Small intestine (tissue), 7 donors: ENCODE measurements around the gene PCYT2. TPM values are rescaled to one million over a fixed set of nuclear protein-coding genes. Genes with fewer than 3 reads are reported as not detected.
"Not testable (repeated sequence)": the region's sequence is repeated elsewhere in the genome, so short reads cannot be mapped to it uniquely, and the experiment has no call there.

ENCODE experiments used
- DNase-seq, 2 donors: peaks; one replicate each; pipeline versions ENCODE4 v3.0.0 to v3.0.0-alpha.2; 2013
- FAIRE-seq: peaks from 2 replicates; lab custom pipeline; 2012; peaks lifted over from hg19 to GRCh38; lab: Jason Lieb, UNC
- H3K27ac ChIP-seq, 3 donors: one replicate each; pipeline ENCODE4 v1.5.1; 2013; ENCODE audit warnings: low read length in 2 of 3, mild to moderate bottlenecking in 2 of 3, control low read depth in 1 of 3, inconsistent platforms in 1 of 3, low read depth in 1 of 3, moderate library complexity in 1 of 3
- H3K27me3 ChIP-seq, 3 donors: one replicate each; pipeline ENCODE4 v1.6.1; 2013; ENCODE audit warnings: low read length in 3 of 3, inconsistent platforms in 1 of 3; ENCODE audit not compliant: control insufficient read depth in 3 of 3, insufficient read depth in 3 of 3
- H3K36me3 ChIP-seq, 3 donors: one replicate each; pipeline ENCODE4 v1.6.1; 2013; ENCODE audit warnings: low read length in 3 of 3, inconsistent platforms in 1 of 3, low read depth in 1 of 3, mild to moderate bottlenecking in 1 of 3, moderate library complexity in 1 of 3; ENCODE audit not compliant: control insufficient read depth in 3 of 3, insufficient read depth in 2 of 3
- H3K4me1 ChIP-seq, 3 donors: one replicate each; pipeline ENCODE4 v1.6.1; 2013; ENCODE audit warnings: low read length in 2 of 3, inconsistent platforms in 1 of 3, low read depth in 1 of 3, mild to moderate bottlenecking in 1 of 3, moderate library complexity in 1 of 3; ENCODE audit not compliant: control insufficient read depth in 3 of 3, insufficient read depth in 2 of 3
- H3K4me3 ChIP-seq, 3 donors: one replicate each; pipeline ENCODE4 v1.5.1; 2013; ENCODE audit warnings: low read length in 3 of 3, control low read depth in 1 of 3, inconsistent platforms in 1 of 3, low read depth in 1 of 3, mild to moderate bottlenecking in 1 of 3, moderate library complexity in 1 of 3
- H3K9me3 ChIP-seq, 2 donors: one replicate each; pipeline ENCODE4 v1.6.1; 2013; ENCODE audit warnings: low read depth in 1 of 2, low read length in 1 of 2; ENCODE audit not compliant: control insufficient read depth in 2 of 2, insufficient read depth in 1 of 2
- WGBS, 3 donors: extraction: QIAGEN DNeasy Blood & Tissue Kit; methylation state at CpG; one replicate each; pipeline ENCODE4 v1.1.7; 2013; 5-methylcytosine and 5-hydroxymethylcytosine counted together
- polyA plus RNA-seq, 4 donors: library from polyadenylated mRNA; stranded (reverse) in 3 of 4; unstranded in 1 of 4; fragments of 200-250 nt in 3 of 4; fragments of 120-200 nt in 1 of 4; gene quantifications; one replicate each; pipeline versions ENCODE4 v1.2.1 to v1.2.3, GENCODE V29; 2013
- donor health status: healthy with polysubstance abuse.
- donor health status: control.
- donor health status: control.
- donor health status: Bipolar disorder and iron deficiency.
- donor health status: healthy.

Gene PCYT2
- polyA plus RNA-seq, 4 donors: 32.6 to 303 (median 174) TPM

DNA sequence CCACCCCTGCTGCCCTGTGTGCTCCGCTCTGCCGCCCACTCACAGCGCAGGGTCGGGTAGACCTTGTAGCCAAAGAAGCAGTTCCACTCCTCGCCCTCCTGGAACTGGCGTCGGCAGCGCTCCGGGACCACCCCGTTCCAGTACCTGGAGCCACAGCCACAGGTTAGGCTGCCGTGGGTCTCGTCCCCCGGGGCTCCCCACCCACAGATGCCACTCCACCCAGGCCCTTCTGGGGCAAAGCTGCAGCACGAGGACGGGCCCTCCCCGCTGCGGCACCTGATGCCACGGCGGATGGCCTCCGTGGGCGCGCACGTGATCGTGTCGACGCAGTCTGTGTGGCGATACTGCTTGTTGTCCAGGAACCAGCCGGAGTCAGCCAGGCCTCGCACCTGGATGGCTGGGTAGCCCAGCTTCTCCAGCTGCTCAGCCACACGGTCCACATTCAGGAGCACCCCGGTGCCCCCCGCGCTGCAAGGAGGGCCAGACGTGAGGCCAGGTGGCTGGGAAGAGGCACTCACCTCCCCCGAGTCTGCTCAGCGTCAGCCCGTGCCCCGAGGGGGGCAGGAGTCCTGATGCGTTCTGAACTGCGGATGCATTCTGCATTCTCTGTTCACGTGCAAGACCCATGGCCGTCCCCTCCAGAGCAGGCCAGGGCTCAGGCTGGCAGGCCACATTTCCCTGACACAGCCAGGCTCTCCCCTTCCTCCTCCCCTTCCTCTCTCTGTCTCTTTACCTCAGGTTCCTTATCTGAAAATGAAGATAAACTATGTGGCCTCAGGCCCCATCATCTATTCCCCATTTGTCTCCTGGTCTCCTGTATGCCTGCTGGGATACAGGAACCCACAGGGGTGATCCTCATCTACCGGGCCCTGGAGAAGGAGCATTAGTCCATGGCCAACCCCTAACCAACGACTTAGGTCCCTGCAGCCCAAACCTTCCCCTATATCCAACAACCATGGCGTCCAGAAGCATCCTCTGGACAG lies 45.7 kb upstream of the PCYT2 start:
- FAIRE-seq: no peak
- DNase-seq: no peak
- peaks cover 9 to 34% (median 10%) of the 10 kb centered on the region in 3 donors for H3K27me3 ChIP-seq

DNA sequence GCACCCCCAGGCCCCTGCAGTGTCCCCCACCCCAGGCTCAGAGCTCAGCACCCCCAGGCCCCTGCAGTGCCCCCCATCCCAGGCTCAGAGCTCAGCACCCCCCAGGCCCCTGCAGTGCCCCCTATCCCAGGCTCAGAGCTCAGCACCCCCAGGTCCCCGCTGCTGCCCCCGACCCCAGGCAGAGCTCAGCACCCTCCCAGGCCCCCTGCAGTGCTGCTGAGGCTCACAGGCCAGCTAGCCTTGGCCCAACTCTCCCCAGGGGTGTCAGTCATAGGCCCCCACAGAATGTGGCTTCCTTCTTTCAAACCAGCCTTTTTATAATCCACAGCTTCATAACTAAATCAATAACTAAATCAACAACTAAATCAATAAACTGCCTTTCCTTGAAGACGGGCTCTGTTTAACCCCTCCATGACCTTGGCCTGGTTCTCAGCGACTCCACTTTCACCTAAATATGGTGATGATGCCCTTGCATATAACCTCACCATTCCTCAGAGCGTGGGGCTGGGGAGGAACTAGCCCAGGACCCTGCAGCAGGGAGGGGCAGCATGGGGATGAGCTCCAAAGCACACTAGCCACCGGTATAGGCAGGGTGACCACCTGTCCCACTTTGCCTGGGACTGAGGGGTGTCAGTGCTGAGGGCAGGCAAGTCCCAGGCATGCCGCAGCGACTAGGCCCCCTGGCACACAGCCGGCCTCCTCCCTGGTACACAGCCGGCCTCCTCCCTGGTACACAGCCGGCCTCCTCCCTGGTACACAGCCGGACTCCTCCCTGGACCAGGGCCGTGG lies 44.8 kb upstream of the PCYT2 start:
- H3K4me3 ChIP-seq: no peak overlapping the region
- peaks cover 6 to 32% (median 9%) of the 10 kb centered on the region in 3 donors for H3K27me3 ChIP-seq
- H3K36me3 ChIP-seq: peaks cover 0 to 4% (median 0%) of the 10 kb centered on the region in 3 donors
- FAIRE-seq (no peak), DNase-seq (no peak)
- H3K27ac ChIP-seq: no peak overlapping the region
- no peaks in the 10 kb centered on the region for H3K9me3 ChIP-seq
- WGBS, 3 donors: 81 to 86% (median 85%) methylated on average over 12 to 13 of the region's 13 CpGs
- H3K4me1 ChIP-seq: no peaks in the 10 kb centered on the region

More for the DNA sequence above, 45.7 kb upstream of the PCYT2 start:
- 85 to 92% (median 87%) methylated on average over 44 to 45 of the region's 45 CpGs for WGBS, 3 donors
- H3K36me3 ChIP-seq: peaks cover 0 to 4% (median 0%) of the 10 kb centered on the region in 3 donors
- no peak overlapping the region for H3K4me3 ChIP-seq
- no peaks in the 10 kb centered on the region for H3K9me3 ChIP-seq
- H3K27ac ChIP-seq: no peak overlapping the region
- peaks cover 0 to under 1% (median 0%) of the 10 kb centered on the region in 3 donors for H3K4me1 ChIP-seq

DNA sequence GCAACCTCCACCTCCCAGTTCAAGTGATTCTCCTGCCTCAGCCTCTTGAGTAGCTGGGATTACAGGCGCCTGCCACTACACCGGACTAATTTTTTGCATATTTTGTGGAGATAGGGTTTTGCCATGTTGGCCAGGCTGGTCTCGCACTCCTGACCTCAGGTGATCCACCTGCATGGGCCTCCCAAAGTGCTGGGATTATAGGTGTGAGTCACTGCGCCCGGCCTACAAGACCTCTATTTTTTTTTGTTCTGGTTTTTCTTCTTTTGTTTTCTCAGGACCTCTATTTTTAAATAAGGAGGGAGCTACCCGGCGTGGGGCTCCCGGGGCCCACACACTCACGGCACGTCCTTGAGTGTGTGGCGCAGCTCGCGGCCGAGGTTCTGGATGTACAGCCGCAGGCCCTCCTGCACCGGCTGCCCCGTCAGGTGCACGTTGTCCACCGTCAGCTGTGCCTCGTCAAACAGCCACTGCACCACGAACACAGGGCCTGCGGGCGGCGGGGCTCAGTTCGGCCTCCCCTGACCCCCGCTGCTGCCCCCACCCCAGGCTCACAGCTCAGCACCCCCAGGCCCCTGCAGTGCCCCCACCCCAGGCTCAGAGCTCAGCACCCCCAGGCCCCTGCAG lies 44.0 kb upstream of the PCYT2 start:
- Histone ChIP-seq H3K27me3 (peaks cover 2 to 27% (median 6%) of the 10 kb centered on the region in 3 donors), H3K36me3 (peaks cover 0 to 4% (median 0%) of the 10 kb centered on the region in 3 donors), H3K4me1 (no peaks in the 10 kb centered on the region), H3K9me3 (no peaks in the 10 kb centered on the region), H3K27ac (no peak overlapping the region), H3K4me3 (no peak overlapping the region)
- FAIRE-seq (no peak), DNase-seq (no peak)
- 90 to 95% (median 95%) methylated on average over 25 to 26 of the region's 26 CpGs for WGBS, 3 donors

DNA sequence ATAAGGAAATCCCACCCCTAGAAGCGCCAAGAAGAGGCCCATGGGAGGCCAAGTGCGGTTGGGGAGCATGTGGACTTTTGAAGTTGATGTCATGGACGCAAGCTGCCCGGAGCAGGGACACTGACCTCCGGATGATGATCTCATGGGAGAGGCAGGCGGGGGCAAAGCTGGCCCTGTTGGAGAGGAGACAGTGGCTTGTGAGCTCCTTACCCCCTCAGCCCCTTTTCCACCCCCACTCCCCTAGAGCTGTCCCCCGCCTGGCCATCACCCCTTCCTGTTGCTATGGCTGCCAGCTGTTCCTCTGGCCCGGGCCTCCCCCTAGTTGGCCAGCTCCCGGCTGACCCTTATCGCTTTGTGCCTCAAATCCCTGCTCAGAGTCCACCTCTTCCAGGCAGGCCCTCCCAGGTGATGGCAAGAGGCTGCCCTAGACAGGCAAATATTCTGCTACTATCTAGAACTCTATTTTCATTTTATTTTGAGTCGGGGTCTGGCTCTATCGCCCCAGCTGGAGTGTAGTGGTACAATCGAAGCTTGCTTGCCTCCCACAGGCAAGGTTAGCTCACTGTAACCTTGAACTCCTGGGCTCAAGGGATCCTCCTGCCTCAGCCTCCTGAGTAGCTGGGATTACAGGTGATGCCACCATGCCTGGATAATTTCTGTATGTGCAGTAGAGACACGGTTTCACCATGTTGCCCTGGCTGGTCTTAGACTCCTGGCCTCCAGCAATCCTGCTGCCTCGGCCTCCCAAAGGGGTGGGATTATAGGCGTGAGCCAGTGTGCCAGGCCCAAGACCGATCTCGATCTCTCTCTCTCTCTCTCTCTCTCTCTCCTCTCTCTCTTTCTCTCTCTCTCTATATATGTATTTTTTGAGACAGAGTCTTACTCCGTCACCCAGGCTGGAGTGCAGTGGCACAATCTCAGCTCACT lies 43.2 kb upstream of the PCYT2 start:
- WGBS, 3 donors: 84 to 87% (median 87%) methylated on average over 19 of the region's 19 CpGs
- no peak for FAIRE-seq
- H3K4me1 ChIP-seq: no peaks in the 10 kb centered on the region
- peaks cover 0 to 4% (median 0%) of the 10 kb centered on the region in 3 donors for H3K36me3 ChIP-seq
- peaks cover 2 to 24% (median 6%) of the 10 kb centered on the region in 3 donors for H3K27me3 ChIP-seq
- H3K4me3 ChIP-seq: no peak overlapping the region
- no peak for DNase-seq
- no peak overlapping the region for H3K27ac ChIP-seq
- no peaks in the 10 kb centered on the region for H3K9me3 ChIP-seq

DNA sequence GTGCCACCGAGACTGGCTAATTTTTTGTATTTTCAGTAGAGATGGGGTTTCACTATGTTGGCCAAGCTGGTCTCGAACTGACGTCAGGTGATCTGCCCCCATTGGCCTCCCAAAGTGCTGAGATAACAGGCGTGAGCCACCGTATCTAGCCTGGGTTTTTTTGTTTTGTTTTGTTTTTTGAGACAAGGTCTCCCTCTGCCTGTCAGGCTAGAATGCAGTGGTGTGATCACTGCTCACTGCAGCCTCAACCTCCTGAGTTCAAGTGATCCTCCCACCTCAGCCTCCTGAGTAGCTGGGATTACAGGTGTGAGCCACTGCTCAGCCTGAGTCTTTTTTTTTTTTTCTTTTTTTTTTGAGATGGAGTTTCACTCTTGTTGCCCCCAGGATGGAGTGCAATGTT lies 42.2 kb upstream of the PCYT2 start:
- peaks cover under 1 to 14% (median 2%) of the 10 kb centered on the region in 3 donors for H3K27me3 ChIP-seq
- not testable (repeated sequence) for H3K27ac ChIP-seq, H3K4me1 ChIP-seq, DNase-seq, H3K4me3 ChIP-seq, H3K36me3 ChIP-seq, H3K9me3 ChIP-seq, FAIRE-seq
- 61 to 77% (median 67%) methylated on average over 5 of the region's 5 CpGs for WGBS, 3 donors

DNA sequence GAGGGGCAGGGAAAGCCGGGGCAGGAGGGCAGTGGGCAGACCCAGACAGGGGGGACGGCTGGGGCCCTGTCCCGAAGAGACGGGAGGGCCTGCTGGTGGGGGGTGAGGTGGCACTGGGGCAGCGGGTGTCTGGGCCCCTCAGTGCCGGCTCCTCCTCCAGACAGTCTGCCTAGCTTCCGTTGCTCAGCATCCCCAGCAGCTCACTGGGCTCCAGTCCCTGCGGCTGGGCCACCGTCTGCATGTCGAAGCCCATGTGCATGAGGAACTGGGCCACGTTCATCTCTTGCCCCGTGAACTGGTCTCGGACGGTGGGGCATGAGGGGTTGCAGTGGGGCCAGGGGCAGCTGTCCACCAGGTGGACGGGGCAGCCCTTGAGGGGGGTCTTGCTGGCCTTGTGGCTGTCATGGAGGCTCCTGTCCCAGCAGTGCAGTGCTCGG lies 41.6 kb upstream of the PCYT2 start:
- Histone ChIP-seq H3K4me3 (no peak overlapping the region), H3K9me3 (no peaks in the 10 kb centered on the region), H3K36me3 (peaks cover 0 to 4% (median 0%) of the 10 kb centered on the region in 3 donors), H3K27ac (no peak overlapping the region), H3K27me3 (peaks cover 0 to 8% (median 2%) of the 10 kb centered on the region in 3 donors), H3K4me1 (no peaks in the 10 kb centered on the region)
- DNase-seq (no peak), FAIRE-seq (no peak)
- 74 to 88% (median 87%) methylated on average over 13 to 16 of the region's 16 CpGs for WGBS, 3 donors

DNA sequence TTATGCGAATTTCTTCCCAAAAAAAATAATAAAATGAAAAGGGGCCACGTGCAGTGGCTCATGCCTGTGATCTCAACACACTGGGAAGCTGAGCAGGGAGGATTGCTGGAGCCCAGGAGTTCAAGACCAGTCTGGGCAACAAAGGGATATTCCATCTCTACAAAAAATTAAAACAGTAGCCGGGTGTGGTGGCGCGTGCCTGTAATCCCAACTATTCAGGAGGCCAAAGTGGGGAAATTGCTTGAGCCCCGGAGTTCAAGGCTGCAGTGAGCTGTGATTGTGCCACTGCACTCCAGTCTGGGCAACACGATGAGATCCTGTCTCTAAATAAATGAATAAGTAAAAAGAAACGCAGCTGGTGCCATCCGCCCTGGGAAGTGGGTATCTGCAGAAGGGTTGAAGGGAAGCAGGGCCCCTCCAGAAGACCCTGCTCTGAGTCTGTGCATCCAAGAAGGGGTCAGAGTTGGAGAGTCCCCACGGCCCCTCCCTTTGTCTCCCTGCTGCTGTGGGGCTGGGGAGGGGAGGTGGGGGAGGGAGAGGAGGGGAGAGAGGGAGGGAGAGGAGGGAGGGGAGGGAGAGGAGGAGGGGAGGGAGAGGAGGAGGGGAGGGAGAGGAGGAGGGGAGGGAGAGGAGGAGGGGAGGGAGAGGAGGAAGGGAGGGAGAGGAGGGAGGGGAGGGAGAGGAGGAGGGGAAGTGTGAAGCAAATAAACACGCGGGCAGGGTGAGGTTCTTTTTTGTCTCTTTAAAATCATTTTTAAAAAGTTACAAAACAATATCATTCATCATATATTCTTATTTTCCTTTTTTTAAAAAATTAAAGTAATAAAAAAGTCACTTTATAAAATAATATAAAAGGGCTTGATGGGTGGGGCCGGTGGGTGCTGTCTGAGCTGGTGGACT lies 40.8 kb upstream of the PCYT2 start:
- WGBS, 3 donors: 53 to 58% (median 54%) methylated on average over 12 to 13 of the region's 13 CpGs

More for the DNA sequence above, 40.8 kb upstream of the PCYT2 start:
- no peak for FAIRE-seq
- H3K9me3 ChIP-seq: no peaks in the 10 kb centered on the region
- H3K4me1 ChIP-seq: no peaks in the 10 kb centered on the region
- peaks cover 0 to 2% (median 0%) of the 10 kb centered on the region in 3 donors for H3K27me3 ChIP-seq
- peaks cover 0 to 4% (median 0%) of the 10 kb centered on the region in 3 donors for H3K36me3 ChIP-seq
- H3K27ac ChIP-seq: no peak overlapping the region
- no peak overlapping the region for H3K4me3 ChIP-seq
- no peak for DNase-seq
